HG03378 (cell line): ENCODE results near the gene KIF19.
"Not testable (repeated sequence)": the region's sequence is repeated elsewhere in the genome, so short reads cannot be mapped to it uniquely, and the experiment has no call there.

Experiments
- ATAC-seq: cut with Tn5 transposase; IDR thresholded peaks from one replicate; pipeline ENCODE4 v1.9.1; 2021; ENCODE audit warnings: mild to moderate bottlenecking, moderate library complexity; ENCODE audit not compliant: unreplicated experiment

The KIF19 gene

GRCh38 chr17:74325743-74326379, at the start of gene KIF19:
KIF19 (plus strand) TSS chr17:74326226; CDS start chr17:74326350, 124 bp downstream.
- no peak for ATAC-seq

- no peak for ATAC-seq
Measured at GRCh38 chr17:74276541-74277009, 49.5 kb upstream of the KIF19 start.

GRCh38 chr17:74277935-74278334, 48.1 kb upstream of the KIF19 start:
- no peak for ATAC-seq

- not testable (repeated sequence) for ATAC-seq
Measured at GRCh38 chr17:74279617-74280016, 46.4 kb upstream of the KIF19 start.

- peak; percentile 48 for ATAC-seq
Measured at GRCh38 chr17:74280093-74280513, 45.9 kb upstream of the KIF19 start.

- ATAC-seq, result no peak
Measured at GRCh38 chr17:74281799-74282198, 44.2 kb upstream of the KIF19 start.

GRCh38 chr17:74282274-74282586, 43.8 kb upstream of the KIF19 start:
- ATAC-seq, result not testable (repeated sequence)

- no peak for ATAC-seq
Measured at GRCh38 chr17:74282587-74283370, 43.2 kb upstream of the KIF19 start.

- no peak for ATAC-seq
Measured at GRCh38 chr17:74283371-74283673, 42.7 kb upstream of the KIF19 start.

GRCh38 chr17:74287031-74287602, 38.9 kb upstream of the KIF19 start:
- no peak for ATAC-seq

GRCh38 chr17:74288785-74289184, 37.2 kb upstream of the KIF19 start:
- ATAC-seq, result no peak

- ATAC-seq, result no peak
Measured at GRCh38 chr17:74289688-74290087, 36.3 kb upstream of the KIF19 start.

- no peak for ATAC-seq
Measured at GRCh38 chr17:74290340-74290739, 35.7 kb upstream of the KIF19 start.

GRCh38 chr17:74292495-74292894, 33.5 kb upstream of the KIF19 start:
- no peak for ATAC-seq

GRCh38 chr17:74295625-74296547, 30.1 kb upstream of the KIF19 start:
- ATAC-seq, result no peak

- ATAC-seq, result no peak
Measured at GRCh38 chr17:74296548-74296936, 29.5 kb upstream of the KIF19 start.

GRCh38 chr17:74297941-74298340, 28.1 kb upstream of the KIF19 start:
- no peak for ATAC-seq

GRCh38 chr17:74298778-74299177, 27.2 kb upstream of the KIF19 start:
- no peak for ATAC-seq

- ATAC-seq, result no peak
Measured at GRCh38 chr17:74299226-74300009, 26.6 kb upstream of the KIF19 start.

- ATAC-seq, result no peak
Measured at GRCh38 chr17:74303305-74303704, 22.7 kb upstream of the KIF19 start.
